Esophagus (tissue), 2 donors: Measurements from ENCODE around the gene PPP1R3G. TPM values are rescaled to one million over a fixed set of nuclear protein-coding genes. Genes with fewer than 3 reads are reported as not detected.
"Not testable (repeated sequence)": the region's sequence is repeated elsewhere in the genome, so short reads cannot be mapped to it uniquely, and the experiment has no call there.

Experiments used
- H3K27ac ChIP-seq, 2 donors: one replicate each; pipeline ENCODE4 v1.5.1; 2013; ENCODE audit warnings: low read depth in 2 of 2, mild to moderate bottlenecking in 2 of 2, inconsistent platforms in 1 of 2, low read length in 1 of 2, moderate library complexity in 1 of 2
- H3K27me3 ChIP-seq, 2 donors: one replicate each; pipeline ENCODE4 v1.6.1; 2013; ENCODE audit warnings: low read length in 2 of 2, control low read depth in 1 of 2, mild to moderate bottlenecking in 1 of 2; ENCODE audit not compliant: insufficient read depth in 2 of 2, control insufficient read depth in 1 of 2
- H3K36me3 ChIP-seq, 2 donors: one replicate each; pipeline ENCODE4 v1.6.1; 2013; ENCODE audit warnings: low read length in 1 of 2; ENCODE audit not compliant: control insufficient read depth in 2 of 2, insufficient read depth in 2 of 2
- H3K4me1 ChIP-seq, 2 donors: one replicate each; pipeline ENCODE4 v1.6.1; 2013; ENCODE audit warnings: low read length in 1 of 2; ENCODE audit not compliant: control insufficient read depth in 2 of 2, insufficient read depth in 2 of 2
- H3K4me3 ChIP-seq, 2 donors: one replicate each; pipeline ENCODE4 v1.5.1; 2013; ENCODE audit warnings: low read length in 2 of 2, mild to moderate bottlenecking in 2 of 2, low read depth in 1 of 2, moderate library complexity in 1 of 2
- H3K9me3 ChIP-seq, 2 donors: one replicate each; pipeline ENCODE4 v1.6.1; 2013; ENCODE audit warnings: mild to moderate bottlenecking in 2 of 2, low read depth in 1 of 2, low read length in 1 of 2, moderate library complexity in 1 of 2; ENCODE audit not compliant: control insufficient read depth in 2 of 2, insufficient read depth in 1 of 2
- WGBS, 2 donors: extraction: QIAGEN DNeasy Blood & Tissue Kit; methylation state at CpG; one replicate each; pipeline ENCODE4 v1.1.7; 2013; 5-methylcytosine and 5-hydroxymethylcytosine counted together
- polyA plus RNA-seq, 2 donors: library from polyadenylated mRNA; stranded (reverse); fragments of 200-250 nt; gene quantifications; one replicate each; pipeline ENCODE4 v1.2.3, GENCODE V29; 2013
- donor health status: healthy with polysubstance abuse.
- donor health status: Bipolar disorder and iron deficiency.

PPP1R3G gene
- polyA plus RNA-seq, 2 donors: 0.92 to 2.2 TPM

GRCh38 chr6:5053864-5054244 is 31.3 kb upstream of the PPP1R3G start:
- Histone ChIP-seq H3K27ac (no peak overlapping the region), H3K4me1 (no peaks in the 10 kb centered on the region), H3K9me3 (no peaks in the 10 kb centered on the region), H3K36me3 (no peaks in the 10 kb centered on the region), H3K4me3 (no peak overlapping the region), H3K27me3 (no peaks in the 10 kb centered on the region)
- 55 to 59% methylated on average over 1 of the region's 1 CpG for WGBS, 2 donors

GRCh38 chr6:5054245-5054873 is 30.8 kb upstream of the PPP1R3G start:
- no peaks in the 10 kb centered on the region for H3K9me3 ChIP-seq
- no peaks in the 10 kb centered on the region for H3K27me3 ChIP-seq
- WGBS, 2 donors: 72 to 79% methylated on average over 6 of the region's 6 CpGs
- no peaks in the 10 kb centered on the region for H3K4me1 ChIP-seq
- H3K4me3 ChIP-seq: no peak overlapping the region
- no peaks in the 10 kb centered on the region for H3K36me3 ChIP-seq
- H3K27ac ChIP-seq: no peak overlapping the region

GRCh38 chr6:5055118-5055517 is 30.0 kb upstream of the PPP1R3G start:
- H3K9me3 ChIP-seq: no peaks in the 10 kb centered on the region
- H3K4me3 ChIP-seq: no peak overlapping the region
- no peak overlapping the region for H3K27ac ChIP-seq
- H3K27me3 ChIP-seq: no peaks in the 10 kb centered on the region
- no peaks in the 10 kb centered on the region for H3K4me1 ChIP-seq
- no peaks in the 10 kb centered on the region for H3K36me3 ChIP-seq
- 89 to 90% methylated on average over 4 of the region's 4 CpGs for WGBS, 2 donors

- H3K36me3 ChIP-seq: no peaks in the 10 kb centered on the region
Observed at GRCh38 chr6:5058254-5058653, 26.9 kb upstream of the PPP1R3G start.

GRCh38 chr6:5059036-5059896 is 25.9 kb upstream of the PPP1R3G start:
- WGBS, 2 donors: 85 to 95% methylated on average over 11 of the region's 11 CpGs
- no peaks in the 10 kb centered on the region for H3K9me3 ChIP-seq
- H3K27me3 ChIP-seq: no peaks in the 10 kb centered on the region
- no peak overlapping the region for H3K27ac ChIP-seq
- H3K36me3 ChIP-seq: no peaks in the 10 kb centered on the region
- H3K4me3 ChIP-seq: no peak overlapping the region
- H3K4me1 ChIP-seq: no peaks in the 10 kb centered on the region

More at GRCh38 chr6:5058254-5058653, 26.9 kb upstream of the PPP1R3G start:
- Histone ChIP-seq H3K27ac (no peak overlapping the region), H3K27me3 (no peaks in the 10 kb centered on the region), H3K4me1 (no peaks in the 10 kb centered on the region), H3K4me3 (no peak overlapping the region), H3K9me3 (no peaks in the 10 kb centered on the region)
- WGBS, 2 donors: 68 to 90% methylated on average over 8 of the region's 8 CpGs

GRCh38 chr6:5060439-5060838 is 24.7 kb upstream of the PPP1R3G start:
- 95% methylated on average over 9 of the region's 9 CpGs for whole genome bisulfite sequencing, 2 donors
- H3K36me3 ChIP-seq: not testable (repeated sequence)

GRCh38 chr6:5061152-5061551 is 24.0 kb upstream of the PPP1R3G start:
- WGBS, 2 donors: 55 to 65% methylated on average over 3 of the region's 3 CpGs
- no peak overlapping the region for H3K4me3 ChIP-seq
- H3K36me3 ChIP-seq: no peaks in the 10 kb centered on the region
- H3K27me3 ChIP-seq: no peaks in the 10 kb centered on the region
- H3K9me3 ChIP-seq: no peaks in the 10 kb centered on the region
- no peaks in the 10 kb centered on the region for H3K4me1 ChIP-seq
- no peak overlapping the region for H3K27ac ChIP-seq

More at GRCh38 chr6:5060439-5060838, 24.7 kb upstream of the PPP1R3G start:
- not testable (repeated sequence) for H3K27ac ChIP-seq, H3K4me3 ChIP-seq, H3K9me3 ChIP-seq, H3K4me1 ChIP-seq, H3K27me3 ChIP-seq

- Histone ChIP-seq H3K4me3 (no peak overlapping the region), H3K4me1 (no peaks in the 10 kb centered on the region), H3K27ac (no peak overlapping the region), H3K27me3 (no peaks in the 10 kb centered on the region), H3K9me3 (peaks cover 0 to 4% of the 10 kb centered on the region in 2 donors), H3K36me3 (no peaks in the 10 kb centered on the region)
- 82 to 86% methylated on average over 7 to 8 of the region's 8 CpGs for WGBS, 2 donors
Observed at GRCh38 chr6:5063617-5064016, 21.5 kb upstream of the PPP1R3G start.

GRCh38 chr6:5066456-5067093 is 18.6 kb upstream of the PPP1R3G start:
- Histone ChIP-seq H3K4me3 (no peak overlapping the region), H3K27me3 (no peaks in the 10 kb centered on the region), H3K4me1 (no peaks in the 10 kb centered on the region), H3K27ac (no peak overlapping the region), H3K36me3 (no peaks in the 10 kb centered on the region), H3K9me3 (peaks cover 0 to 4% of the 10 kb centered on the region in 2 donors)
- WGBS, 2 donors: 93 to 96% methylated on average over 24 of the region's 24 CpGs
